Testis (tissue), 2 donors: ENCODE data around the gene SRL.

Experiments
- CTCF ChIP-seq, 3 experiments: fragments of 450-650 bp in 2 of 3; fragments of 200-600 bp in 1 of 3; sonication (generic) in 1 of 3; IDR thresholded peaks; one replicate each; pipeline ENCODE4 v1.5.1; 2016 to 2019; ENCODE audit warnings: antibody characterized with exemption in 3 of 3, mild to moderate bottlenecking in 2 of 3, moderate library complexity in 1 of 3
- POLR2A ChIP-seq: fragments of 450-650 bp; IDR thresholded peaks from one replicate; pipeline ENCODE4 v1.6.1; 2017; ENCODE audit warnings: antibody characterized with exemption, mild to moderate bottlenecking, moderate library complexity

- TF ChIP-seq CTCF (IDR thresholded peaks at IDR 0.05) (no peak), POLR2A (no peak)
Observed at GRCh38 chr16:4247460-4247784, 5.5 kb upstream of the SRL start.
